SK-N-MC (cell line): ENCODE data around the gene SEMA3B.

ENCODE experiments used
- EZH2 ChIP-seq: fragments of 200-600 bp; sonication (generic); IDR thresholded peaks from one replicate; pipeline ENCODE4 v1.6.1; 2017; ENCODE audit warnings: antibody characterized with exemption
- FOXP2 ChIP-seq: optimal IDR thresholded peaks from 2 replicates; pipeline ENCODE3; 2011; ENCODE audit warnings: mild to moderate bottlenecking, moderate library complexity; ENCODE audit not compliant: insufficient read depth; ENCODE audit errors: extremely low read length, control extremely low read depth
- POLR2AphosphoS5 ChIP-seq: IDR thresholded peaks from 2 replicates; pipeline ENCODE4 v1.6.1; 2012; ENCODE audit warnings: mild to moderate bottlenecking, low read depth, low read length, borderline replicate concordance

DNA sequence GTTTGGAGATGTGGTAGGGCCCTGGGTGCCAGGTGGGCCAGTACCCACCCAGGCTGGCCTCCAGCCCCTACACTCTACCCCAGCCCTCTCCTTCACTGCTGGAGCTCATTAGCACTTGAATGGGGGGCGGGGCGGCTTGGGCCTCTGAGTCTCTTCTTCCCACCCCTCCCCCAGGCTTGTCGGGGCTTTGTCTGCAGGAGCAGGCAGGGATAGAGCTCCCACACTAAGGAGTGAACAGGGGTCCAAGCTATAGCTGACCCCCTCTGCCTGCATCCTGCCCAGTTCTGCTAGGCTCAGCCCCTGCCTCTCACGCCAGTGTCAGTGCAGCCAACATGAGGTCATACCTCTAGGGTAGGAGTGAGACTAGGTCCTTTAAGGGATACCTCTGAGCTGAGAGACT, 27.8 kb upstream of the SEMA3B start:
- no peak for TF ChIP-seq EZH2
- TF ChIP-seq POLR2AphosphoS5: no peak; the same call in 1 of the 2 replicates
- no peak for TF ChIP-seq FOXP2
